Left ventricle myocardium inferior (tissue), 1 donor: ENCODE results near the gene NAT14. TPM values are rescaled to one million over a fixed set of nuclear protein-coding genes. Genes with fewer than 3 reads are reported as not detected.
A peak's percentile ranks its signal among the peaks of the same experiment; 100 is the strongest.

Source experiments
- DNase-seq: peaks from one replicate; pipeline ENCODE4 v3.0.0-alpha.2; 2020
- H3K27ac ChIP-seq: fragments of 200-600 bp; replicated peaks from 2 replicates; pipeline ENCODE4 v1.8.0; 2021
- H3K27me3 ChIP-seq: fragments of 200-600 bp; 2 replicates; pipeline ENCODE4 v1.8.0; 2021; ENCODE audit warnings: low read depth
- H3K36me3 ChIP-seq: fragments of 200-600 bp; 2 replicates; pipeline ENCODE4 v1.8.0; 2021
- H3K4me1 ChIP-seq: fragments of 200-600 bp; 2 replicates; pipeline ENCODE4 v1.8.0; 2021
- H3K4me3 ChIP-seq: fragments of 200-600 bp; 2 replicates; pipeline ENCODE4 v1.8.0; 2021; ENCODE audit warnings: mild to moderate bottlenecking, moderate library complexity
- H3K9me3 ChIP-seq: fragments of 200-600 bp; replicated peaks from 2 replicates; pipeline ENCODE4 v1.8.0; 2021
- CTCF ChIP-seq: fragments of 200-600 bp; IDR thresholded peaks from 2 replicates; pipeline ENCODE4 v1.8.0; 2021; ENCODE audit warnings: antibody characterized with exemption, mild to moderate bottlenecking, borderline replicate concordance
- intact Hi-C: fragments of 100-400 bp; cut with micrococcal nuclease; formaldehyde crosslinking; loops from one replicate; pipeline ENCODE4 v1.11.0; 2022
- total RNA-seq: library from RNA; stranded (reverse); fragmentation: NEBNext Ultra II Directional; extraction: Animal tissue kit (Norgen Biotek cat#: 25700); gene quantifications from one replicate; pipeline ENCODE4 v1.2.1, GENCODE V29; 2021
- donor health status: DM: no; HTN: yes; CAD: no; lungs with severe emphysema.

NAT14 gene
- total RNA-seq, 1 donor from 2014 or later, result 5.2 TPM

GRCh38 chr19:55456347-55456746 lies 28.6 kb upstream of the NAT14 start:
- DNase-seq, result no peak
- no peaks in the 10 kb centered on the region for H3K36me3 ChIP-seq
- peaks cover 30% of the 10 kb centered on the region for H3K4me1 ChIP-seq
- no peak for TF ChIP-seq CTCF
- intact Hi-C loops, result no loop called here
- no peak overlapping the region for H3K4me3 ChIP-seq
- no peaks in the 10 kb centered on the region for H3K9me3 ChIP-seq
- peaks cover 21% of the 10 kb centered on the region for H3K27me3 ChIP-seq
- no peak overlapping the region for H3K27ac ChIP-seq

GRCh38 chr19:55457683-55458457 lies 27.1 kb upstream of the NAT14 start:
- no peaks in the 10 kb centered on the region for H3K36me3 ChIP-seq
- no peak overlapping the region for H3K27ac ChIP-seq
- H3K27me3 ChIP-seq, result peaks cover 6% of the 10 kb centered on the region
- DNase-seq, result no peak
- no peak for TF ChIP-seq CTCF
- no peak overlapping the region for H3K4me3 ChIP-seq
- H3K9me3 ChIP-seq, result no peaks in the 10 kb centered on the region
- intact Hi-C loops, result no loop called here
- peaks cover 29% of the 10 kb centered on the region for H3K4me1 ChIP-seq

GRCh38 chr19:55459551-55459949 lies 25.4 kb upstream of the NAT14 start:
- no peak for TF ChIP-seq CTCF
- Histone ChIP-seq H3K36me3 (no peaks in the 10 kb centered on the region), H3K27me3 (no peaks in the 10 kb centered on the region), H3K9me3 (no peaks in the 10 kb centered on the region), H3K27ac (peak overlapping the region; percentile 93), H3K4me3 (no peak overlapping the region), H3K4me1 (peaks cover 29% of the 10 kb centered on the region)
- DNase-seq, result no peak
- intact Hi-C loops, result no loop called here

GRCh38 chr19:55459950-55460657 lies 24.9 kb upstream of the NAT14 start:
- intact Hi-C loops, result no loop called here
- TF ChIP-seq CTCF, result no peak
- no peaks in the 10 kb centered on the region for H3K9me3 ChIP-seq
- no peaks in the 10 kb centered on the region for H3K36me3 ChIP-seq
- H3K27ac ChIP-seq, result peak overlapping the region; percentile 93
- H3K4me3 ChIP-seq, result peak overlapping the region; percentile 81
- DNase-seq, result no peak
- H3K4me1 ChIP-seq, result peaks cover 29% of the 10 kb centered on the region
- no peaks in the 10 kb centered on the region for H3K27me3 ChIP-seq

GRCh38 chr19:55460670-55461258 lies 24.2 kb upstream of the NAT14 start:
- Histone ChIP-seq H3K9me3 (no peaks in the 10 kb centered on the region), H3K36me3 (no peaks in the 10 kb centered on the region), H3K4me3 (peak overlapping the region; percentile 81), H3K27ac (peak overlapping the region; percentile 93), H3K4me1 (peaks cover 29% of the 10 kb centered on the region), H3K27me3 (no peaks in the 10 kb centered on the region)
- intact Hi-C loops, result no loop called here
- no peak for TF ChIP-seq CTCF
- peak; percentile 86 for DNase-seq
